AG04450 (cell line): ENCODE data around the gene FOXRED1. TPM values are rescaled to one million over a fixed set of nuclear protein-coding genes. Genes with fewer than 3 reads are reported as not detected.
A peak's percentile ranks its signal among the peaks of the same experiment; 100 is the strongest.

Experiments
- CTCF ChIA-PET: fragments of 300-600, 350-600 bp; formaldehyde crosslinking; extraction: SDS; loops from one replicate; lab custom pipeline; 2022; ENCODE audit warnings: antibody characterized with exemption, inconsistent platforms; lab: Charles Lee
- POLR2A ChIA-PET: fragments of 350-600 bp; formaldehyde crosslinking; extraction: SDS; loops from one replicate; lab custom pipeline; 2021; ENCODE audit warnings: antibody characterized with exemption, inconsistent platforms; lab: Yijun Ruan, JAX
- DNase-seq: peaks from one replicate; pipeline ENCODE4 v3.0.0-alpha.2; 2011; ENCODE audit warnings: low read depth, low spot score
- H3K27ac ChIP-seq: one replicate; pipeline ENCODE4 v1.5.1; 2012; ENCODE audit warnings: low read depth, low read length, control low read depth
- H3K27me3 ChIP-seq: one replicate; pipeline ENCODE4 v1.6.0; 2012; ENCODE audit warnings: low read length; ENCODE audit not compliant: control insufficient read depth, insufficient read depth
- H3K4me3 ChIP-seq: 2 replicates; pipeline ENCODE4 v1.5.1; 2011; ENCODE audit warnings: mild to moderate bottlenecking, low read depth, low read length, control low read depth
- H3K9me3 ChIP-seq: 2 replicates; pipeline ENCODE4 v1.5.1; 2012; ENCODE audit warnings: low read length; ENCODE audit not compliant: control insufficient read depth, insufficient read depth
- polyA plus RNA-seq: library from polyadenylated mRNA; depleted of rRNA; stranded (reverse); fragments of >200 nt; gene quantifications from 2 replicates; pipeline ENCODE4 v1.2.3, GENCODE V29; 2011
- TF ChIP-seq, protein P1 (sequence below): IDR thresholded peaks from 2 replicates; pipeline ENCODE4 v1.5.1; 2011; ENCODE audit warnings: low read depth, low read length, control low read depth, inconsistent platforms

The FOXRED1 gene
- polyA plus RNA-seq, 1 experiment, result 10.2 TPM

DNA sequence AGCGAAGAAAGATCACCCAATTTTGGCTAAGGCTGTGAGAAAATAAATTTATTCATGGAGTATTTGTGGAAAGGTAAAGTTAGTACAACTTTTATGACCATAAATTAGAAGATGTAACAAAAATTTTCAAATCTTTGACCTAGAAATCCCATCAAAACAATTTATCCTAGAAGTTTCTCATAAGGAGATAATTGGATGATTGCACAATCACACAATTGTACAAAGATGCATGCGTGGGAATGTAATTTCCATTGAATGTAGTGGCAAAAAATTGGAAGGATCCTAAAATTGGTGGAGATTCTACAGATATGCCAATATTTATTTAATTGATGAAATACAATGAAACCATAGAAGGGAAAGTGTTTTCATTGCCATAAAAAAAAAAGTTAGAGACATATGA, 11.8 kb upstream of the FOXRED1 start:
- no peak for DNase-seq
- CTCF ChIA-PET, result no interaction called here
- POLR2A ChIA-PET, result interaction anchor here (1.0 kb wide), 1 partner anchor 12 kb away, joined by 5 read pairs; the partner anchor contains the start of genes FOXRED1 and SRPRA
- Histone ChIP-seq H3K27me3 (no peaks in the 10 kb centered on the region), H3K4me3 (no peak overlapping the region), H3K27ac (no peak overlapping the region), H3K9me3 (no peaks in the 10 kb centered on the region)
- TF ChIP-seq, protein P1, sequence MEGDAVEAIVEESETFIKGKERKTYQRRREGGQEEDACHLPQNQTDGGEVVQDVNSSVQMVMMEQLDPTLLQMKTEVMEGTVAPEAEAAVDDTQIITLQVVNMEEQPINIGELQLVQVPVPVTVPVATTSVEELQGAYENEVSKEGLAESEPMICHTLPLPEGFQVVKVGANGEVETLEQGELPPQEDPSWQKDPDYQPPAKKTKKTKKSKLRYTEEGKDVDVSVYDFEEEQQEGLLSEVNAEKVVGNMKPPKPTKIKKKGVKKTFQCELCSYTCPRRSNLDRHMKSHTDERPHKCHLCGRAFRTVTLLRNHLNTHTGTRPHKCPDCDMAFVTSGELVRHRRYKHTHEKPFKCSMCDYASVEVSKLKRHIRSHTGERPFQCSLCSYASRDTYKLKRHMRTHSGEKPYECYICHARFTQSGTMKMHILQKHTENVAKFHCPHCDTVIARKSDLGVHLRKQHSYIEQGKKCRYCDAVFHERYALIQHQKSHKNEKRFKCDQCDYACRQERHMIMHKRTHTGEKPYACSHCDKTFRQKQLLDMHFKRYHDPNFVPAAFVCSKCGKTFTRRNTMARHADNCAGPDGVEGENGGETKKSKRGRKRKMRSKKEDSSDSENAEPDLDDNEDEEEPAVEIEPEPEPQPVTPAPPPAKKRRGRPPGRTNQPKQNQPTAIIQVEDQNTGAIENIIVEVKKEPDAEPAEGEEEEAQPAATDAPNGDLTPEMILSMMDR, result no peak

DNA sequence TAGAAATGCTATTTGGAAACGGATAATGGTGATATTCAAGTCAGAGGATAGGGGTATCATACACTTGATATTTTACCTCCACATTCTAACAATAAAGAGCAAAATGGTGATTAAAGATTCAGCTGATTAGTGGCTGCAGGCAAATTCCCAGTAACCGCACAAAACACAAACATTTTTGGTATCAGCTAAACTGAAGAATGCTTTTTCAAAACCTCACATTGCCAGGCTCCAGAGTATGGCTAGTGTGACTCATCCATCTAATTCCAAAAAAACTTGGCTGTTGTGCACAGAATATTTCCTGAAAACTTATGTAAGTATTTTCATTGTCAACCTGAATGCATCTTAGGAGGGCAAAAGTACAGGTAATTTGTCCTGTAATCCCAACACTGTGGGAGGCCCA, 11.2 kb upstream of the FOXRED1 start:
- Histone ChIP-seq H3K9me3 (no peaks in the 10 kb centered on the region), H3K27me3 (no peaks in the 10 kb centered on the region), H3K27ac (no peak overlapping the region), H3K4me3 (no peak overlapping the region)
- CTCF ChIA-PET, result no interaction called here
- DNase-seq, result peak; percentile 32
- POLR2A ChIA-PET, result interaction anchor here (1.0 kb wide), 1 partner anchor 11 kb away, joined by 5 read pairs; the partner anchor contains the start of genes FOXRED1 and SRPRA
- TF ChIP-seq, protein P1, result no peak

DNA sequence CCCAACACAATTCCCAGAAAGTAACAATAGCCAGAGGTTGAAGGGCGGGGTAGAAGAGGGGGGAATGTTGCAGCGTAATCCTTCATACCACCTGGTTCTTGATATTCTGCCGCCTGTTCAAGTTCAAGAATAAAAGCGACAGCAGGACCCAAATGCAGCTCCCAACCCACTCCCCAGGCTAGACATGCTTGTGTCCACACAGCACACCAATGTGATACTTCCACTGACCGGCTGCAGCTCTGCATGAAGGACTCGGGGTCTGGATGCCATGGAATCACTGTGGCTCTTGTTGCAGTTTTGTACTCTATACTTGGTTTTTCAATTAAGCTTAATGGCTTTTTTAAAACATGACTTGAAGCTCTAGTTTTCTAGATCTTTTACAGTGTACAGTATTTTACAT, 6.7 kb upstream of the FOXRED1 start:
- DNase-seq, result no peak
- Histone ChIP-seq H3K27ac (no peak overlapping the region), H3K27me3 (no peaks in the 10 kb centered on the region), H3K4me3 (no peak overlapping the region), H3K9me3 (no peaks in the 10 kb centered on the region)
- TF ChIP-seq, protein P1, result no peak
- POLR2A ChIA-PET, result no interaction called here
- CTCF ChIA-PET, result no interaction called here

DNA sequence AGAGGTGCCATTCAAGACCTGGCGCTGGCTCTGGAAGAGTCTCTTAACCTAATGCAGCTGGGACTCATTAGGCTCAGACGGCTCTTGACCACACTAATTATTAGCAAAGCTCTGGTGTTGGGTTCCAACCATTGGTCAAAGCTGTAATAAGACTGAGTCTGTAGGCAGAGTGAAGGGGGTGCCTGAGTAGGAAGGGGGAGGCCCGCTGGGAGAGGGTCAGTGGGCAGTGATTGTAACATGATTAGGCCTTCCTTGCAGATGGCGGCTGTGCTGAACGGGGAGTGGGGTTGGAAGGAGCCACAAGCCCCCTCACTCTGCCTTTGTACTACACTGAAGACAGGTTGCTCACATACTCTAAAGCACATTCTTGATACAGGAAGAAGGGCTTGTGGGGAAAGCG, 5.5 kb upstream of the FOXRED1 start:
- Histone ChIP-seq H3K27ac (no peak overlapping the region), H3K9me3 (no peaks in the 10 kb centered on the region), H3K27me3 (no peaks in the 10 kb centered on the region), H3K4me3 (no peak overlapping the region)
- TF ChIP-seq, protein P1, result no peak
- CTCF ChIA-PET, result no interaction called here
- DNase-seq, result no peak
- POLR2A ChIA-PET, result no interaction called here

DNA sequence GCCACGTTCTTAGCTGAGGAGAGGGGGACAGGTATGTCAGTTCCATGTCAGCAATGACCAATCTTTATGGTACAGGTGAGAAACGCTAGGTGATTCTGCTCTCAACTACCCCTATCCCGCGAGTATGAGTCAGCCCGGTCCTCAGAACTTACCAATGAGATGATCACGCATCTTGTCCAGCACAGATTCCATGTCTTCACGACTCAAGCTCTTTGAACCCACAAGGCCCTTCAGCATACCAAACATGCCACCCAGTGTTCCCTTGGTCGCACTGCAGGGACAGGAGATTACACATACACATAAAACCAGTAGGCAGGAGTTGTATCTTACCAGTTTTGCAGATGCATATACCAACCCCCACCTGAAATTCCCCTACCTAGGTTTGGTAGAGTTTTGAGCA, 3.1 kb upstream of the FOXRED1 start:
- ChIA-PET CTCF (no interaction called here), POLR2A (no interaction called here)
- Histone ChIP-seq H3K27ac (no peak overlapping the region), H3K4me3 (no peak overlapping the region), H3K27me3 (no peaks in the 10 kb centered on the region), H3K9me3 (no peaks in the 10 kb centered on the region; the same call in 1 of the 2 replicates)
- no peak for DNase-seq
- TF ChIP-seq, protein P1, result no peak
